ENCODE measurements around the gene BAIAP2.

DNA sequence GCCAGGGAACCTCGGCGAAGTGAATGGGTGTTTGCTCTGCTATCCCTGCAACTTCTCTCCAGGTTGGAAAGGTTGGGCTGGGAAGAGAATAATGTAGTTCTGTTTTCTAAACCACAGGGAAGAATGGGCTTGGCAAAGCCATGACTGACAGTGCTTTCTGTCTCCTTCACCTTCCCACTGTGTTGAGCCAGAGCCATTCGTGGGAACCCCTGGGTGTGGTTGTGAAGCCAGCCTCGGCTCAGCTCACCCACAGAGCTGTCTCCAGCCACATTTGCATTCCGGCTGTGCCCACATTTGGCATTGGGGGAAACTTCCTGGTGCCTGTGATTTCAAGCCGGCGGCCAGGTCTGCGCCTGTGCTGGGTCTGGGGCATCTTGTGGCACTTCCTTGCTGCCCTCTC, 39.9 kb downstream of the BAIAP2 start:
- no peak for TF ChIP-seq EZH2 (IDR thresholded peaks at IDR 0.05; ENCODE audit: borderline replicate concordance, low read length)
- TF ChIP-seq, protein P1, sequence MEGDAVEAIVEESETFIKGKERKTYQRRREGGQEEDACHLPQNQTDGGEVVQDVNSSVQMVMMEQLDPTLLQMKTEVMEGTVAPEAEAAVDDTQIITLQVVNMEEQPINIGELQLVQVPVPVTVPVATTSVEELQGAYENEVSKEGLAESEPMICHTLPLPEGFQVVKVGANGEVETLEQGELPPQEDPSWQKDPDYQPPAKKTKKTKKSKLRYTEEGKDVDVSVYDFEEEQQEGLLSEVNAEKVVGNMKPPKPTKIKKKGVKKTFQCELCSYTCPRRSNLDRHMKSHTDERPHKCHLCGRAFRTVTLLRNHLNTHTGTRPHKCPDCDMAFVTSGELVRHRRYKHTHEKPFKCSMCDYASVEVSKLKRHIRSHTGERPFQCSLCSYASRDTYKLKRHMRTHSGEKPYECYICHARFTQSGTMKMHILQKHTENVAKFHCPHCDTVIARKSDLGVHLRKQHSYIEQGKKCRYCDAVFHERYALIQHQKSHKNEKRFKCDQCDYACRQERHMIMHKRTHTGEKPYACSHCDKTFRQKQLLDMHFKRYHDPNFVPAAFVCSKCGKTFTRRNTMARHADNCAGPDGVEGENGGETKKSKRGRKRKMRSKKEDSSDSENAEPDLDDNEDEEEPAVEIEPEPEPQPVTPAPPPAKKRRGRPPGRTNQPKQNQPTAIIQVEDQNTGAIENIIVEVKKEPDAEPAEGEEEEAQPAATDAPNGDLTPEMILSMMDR (conservative IDR thresholded peaks at IDR 0.05 in 1 of 2, IDR thresholded peaks at IDR 0.05 in 1 of 2; ENCODE audit: extremely low read depth in 1 of 2, insufficient read depth in 1 of 2, low read depth in 1 of 2, low read length in 2 of 2) = no peak
